GM19438 (cell line): ENCODE data around the gene NIPSNAP2.
"Not testable (repeated sequence)": the region's sequence is repeated elsewhere in the genome, so short reads cannot be mapped to it uniquely, and the experiment has no call there.

Experiments used
- ATAC-seq: cut with Tn5 transposase; IDR thresholded peaks from one replicate; pipeline ENCODE4 v1.9.1; 2021; ENCODE audit warnings: low read depth; ENCODE audit not compliant: unreplicated experiment

The NIPSNAP2 gene

GRCh38 chr7:56045758-56046157, 81.4 kb downstream of the NIPSNAP2 start:
- ATAC-seq: not testable (repeated sequence)

GRCh38 chr7:56046721-56047445, 82.5 kb downstream of the NIPSNAP2 start:
- no peak for ATAC-seq

GRCh38 chr7:56047446-56048116, 83.2 kb downstream of the NIPSNAP2 start:
- ATAC-seq: not testable (repeated sequence)

GRCh38 chr7:56048245-56048644, 83.9 kb downstream of the NIPSNAP2 start:
- no peak for ATAC-seq

GRCh38 chr7:56048763-56049162, 84.4 kb downstream of the NIPSNAP2 start:
- ATAC-seq: not testable (repeated sequence)
